Common myeloid progenitor, CD34-positive (primary cell): Measurements from ENCODE around the gene TMC2.
A peak's percentile ranks its signal among the peaks of the same experiment; 100 is the strongest.

Experiments
- CTCF ChIA-PET: fragments of 350-600 bp; sonication (Branson Sonifier 250); formaldehyde crosslinking; loops from one replicate; lab custom pipeline; 2021; ENCODE audit warnings: antibody characterized with exemption; lab: Charles Lee
- POLR2A ChIA-PET: fragments of 350-600 bp; sonication (Branson Sonifier 250); formaldehyde crosslinking; loops from one replicate; lab custom pipeline; 2021; ENCODE audit warnings: antibody characterized with exemption; lab: Charles Lee
- DNase-seq, 3 donors: peaks; one replicate each; pipeline versions ENCODE4 v3.0.0 to v3.0.0-alpha.2; 2013
- H3K27ac ChIP-seq, 2 experiments: 1 replicate in 1 of 2; 2 replicates in 1 of 2; pipeline ENCODE4 v1.7.0; 2013; ENCODE audit warnings: inconsistent platforms in 2 of 2, low read length in 2 of 2, mild to moderate bottlenecking in 2 of 2, low read depth in 1 of 2, moderate library complexity in 1 of 2; ENCODE audit not compliant: severe bottlenecking in 2 of 2, insufficient read depth in 1 of 2, poor library complexity in 1 of 2
- H3K27me3 ChIP-seq, 5 experiments: replicated peaks in 2 of 5; 1 replicate in 3 of 5; 2 replicates in 2 of 5; pipeline versions ENCODE4 v1.6.1 to v1.7.0; 2013; ENCODE audit warnings: low read length in 4 of 5, mild to moderate bottlenecking in 2 of 5, moderate library complexity in 2 of 5, inconsistent platforms in 1 of 5; ENCODE audit not compliant: insufficient read depth in 5 of 5, control insufficient read depth in 4 of 5
- H3K36me3 ChIP-seq, 4 experiments: 1 replicate in 2 of 4; 2 replicates in 2 of 4; pipeline versions ENCODE4 v1.6.1 to v1.7.0; 2013; ENCODE audit warnings: low read length in 3 of 4, control low read depth in 1 of 4, mild to moderate bottlenecking in 1 of 4; ENCODE audit not compliant: control insufficient read depth in 4 of 4, insufficient read depth in 4 of 4
- H3K4me1 ChIP-seq, 4 experiments: 1 replicate in 3 of 4; 2 replicates in 1 of 4; pipeline versions ENCODE4 v1.6.1 to v1.7.1; 2013; ENCODE audit warnings: low read length in 3 of 4, mild to moderate bottlenecking in 3 of 4, control low read depth in 1 of 4, inconsistent platforms in 1 of 4, moderate library complexity in 1 of 4; ENCODE audit not compliant: control insufficient read depth in 4 of 4, insufficient read depth in 4 of 4; ENCODE audit errors: control extremely low read depth in 1 of 4
- H3K4me3 ChIP-seq, 7 experiments: 1 replicate in 4 of 7; 2 replicates in 3 of 7; pipeline versions ENCODE4 v1.5.1 to v1.7.0; 2013; ENCODE audit warnings: mild to moderate bottlenecking in 7 of 7, low read length in 6 of 7, moderate library complexity in 6 of 7, inconsistent platforms in 2 of 7, low read depth in 2 of 7, control low read depth in 1 of 7; ENCODE audit not compliant: insufficient read depth in 4 of 7, control insufficient read depth in 1 of 7; ENCODE audit errors: extremely low read depth in 1 of 7
- H3K9me3 ChIP-seq, 5 experiments: 1 replicate in 4 of 5; 2 replicates in 1 of 5; pipeline versions ENCODE4 v1.6.1 to v1.7.1; 2013; ENCODE audit warnings: low read length in 4 of 5, mild to moderate bottlenecking in 2 of 5, inconsistent platforms in 1 of 5, low read depth in 1 of 5, moderate library complexity in 1 of 5; ENCODE audit not compliant: control insufficient read depth in 4 of 5, insufficient read depth in 2 of 5; ENCODE audit errors: control extremely low read depth in 1 of 5
- WGBS: methylation state at CpG from one replicate; pipeline ENCODE4 v1.1.5; 2013; ENCODE audit not compliant: insufficient coverage; 5-methylcytosine and 5-hydroxymethylcytosine counted together

Gene TMC2

GRCh38 chr20:2640260-2640659 is 103.9 kb downstream of the TMC2 start:
- ChIA-PET CTCF (no interaction called here), POLR2A (no interaction called here)
- Histone ChIP-seq H3K4me3 (no peak overlapping the region), H3K9me3 (no peaks in the 10 kb centered on the region), H3K4me1 (no peaks in the 10 kb centered on the region), H3K27me3 (peaks cover 0 to 4% (median 0%) of the 10 kb centered on the region in 5 experiments), H3K27ac (no peak overlapping the region), H3K36me3 (no peaks in the 10 kb centered on the region)
- no peak for DNase-seq
- WGBS: no CpG with 5 or more reads among the region's 1 CpG

- Histone ChIP-seq H3K36me3 (no peaks in the 10 kb centered on the region), H3K9me3 (no peaks in the 10 kb centered on the region), H3K27me3 (no peaks in the 10 kb centered on the region), H3K4me1 (no peaks in the 10 kb centered on the region), H3K27ac (no peak overlapping the region), H3K4me3 (no peak overlapping the region)
- 92% methylated on average over 9 of the region's 9 CpGs for WGBS
- no peak for DNase-seq
- POLR2A ChIA-PET: no interaction called here
- CTCF ChIA-PET: no interaction called here
These were observed 104.5 kb downstream of the TMC2 start for GRCh38 chr20:2640899-2641298.

GRCh38 chr20:2643708-2644107 is 107.3 kb downstream of the TMC2 start:
- no peak for DNase-seq
- 100% methylated on average over 1 of the region's 1 CpG for WGBS
- POLR2A ChIA-PET: no interaction called here

GRCh38 chr20:2651772-2652723 is 115.7 kb downstream of the TMC2 start, which contains the start of gene NOP56:
Gene NOP56 (plus strand): TSS chr20:2652632. CDS start chr20:2652661, 29 bp downstream.
- POLR2A ChIA-PET: interaction anchor here (0.6 to 2.1 kb wide), 3 partner anchors 11 to 207 kb away, joined by 3 to 23 read pairs (median 3); partner anchors contain the start of gene IDH3B
- 0% methylated on average over 67 of the region's 101 CpGs for WGBS
- no peaks in the 10 kb centered on the region for H3K27me3 ChIP-seq
- H3K36me3 ChIP-seq: peaks cover 17 to 38% (median 28%) of the 10 kb centered on the region in 4 experiments
- peak within 1 kb of the TSS; percentile 86 to 99 (median 91) for H3K4me3 ChIP-seq
- no peaks in the 10 kb centered on the region for H3K9me3 ChIP-seq
- peak within 1 kb of the TSS; percentile 56 to 88 for H3K27ac ChIP-seq
- CTCF ChIA-PET: interaction anchor here (0.7 to 1.7 kb wide), 5 partner anchors 11 to 130 kb away, joined by 3 to 10 read pairs (median 4); partner anchors contain the start of gene IDH3B
- H3K4me1 ChIP-seq: peaks cover 10 to 35% (median 27%) of the 10 kb centered on the region in 4 experiments
- DNase-seq: peak; percentile 92 to 96 (median 96)

More at GRCh38 chr20:2643708-2644107, 107.3 kb downstream of the TMC2 start:
- Histone ChIP-seq H3K9me3 (no peaks in the 10 kb centered on the region), H3K4me1 (no peaks in the 10 kb centered on the region), H3K36me3 (no peaks in the 10 kb centered on the region), H3K4me3 (no peak overlapping the region), H3K27me3 (no peaks in the 10 kb centered on the region), H3K27ac (no peak overlapping the region)
- CTCF ChIA-PET: interaction anchor here (0.6 to 1.3 kb wide), 3 partner anchors 112 to 164 kb away, joined by 3 to 4 read pairs (median 3); no protein-coding TSS in a partner anchor

GRCh38 chr20:2652724-2653555 is 116.6 kb downstream of the TMC2 start:
- Histone ChIP-seq H3K36me3 (peaks cover 22 to 47% (median 34%) of the 10 kb centered on the region in 4 experiments), H3K9me3 (no peaks in the 10 kb centered on the region), H3K4me1 (peaks cover 10 to 35% (median 27%) of the 10 kb centered on the region in 4 experiments), H3K27ac (peak overlapping the region; percentile 56 to 88), H3K4me3 (peak overlapping the region; percentile 86 to 99 (median 91)), H3K27me3 (no peaks in the 10 kb centered on the region)
- CTCF ChIA-PET: interaction anchor here (1.2 to 1.7 kb wide), 3 partner anchors 10 to 124 kb away, joined by 3 to 10 read pairs (median 4); partner anchors contain the start of gene IDH3B
- POLR2A ChIA-PET: interaction anchor here (1.0 to 2.1 kb wide), 2 partner anchors 11 to 207 kb away, joined by 3 to 23 read pairs; partner anchors contain the start of gene IDH3B
- under 1% methylated on average over 56 of the region's 56 CpGs for WGBS
- DNase-seq: no peak

GRCh38 chr20:2653556-2654383 is 117.4 kb downstream of the TMC2 start:
- Histone ChIP-seq H3K27ac (peak overlapping the region; percentile 56 to 88), H3K4me3 (peak overlapping the region; percentile 86 to 99 (median 91)), H3K27me3 (no peaks in the 10 kb centered on the region), H3K4me1 (peaks cover 10 to 35% (median 27%) of the 10 kb centered on the region in 4 experiments), H3K36me3 (peaks cover 22 to 55% (median 42%) of the 10 kb centered on the region in 4 experiments), H3K9me3 (no peaks in the 10 kb centered on the region)
- CTCF ChIA-PET: interaction anchor here (1.2 to 1.7 kb wide), 6 partner anchors 10 to 125 kb away, joined by 3 to 10 read pairs (median 4); partner anchors contain the start of gene IDH3B
- 64% methylated on average over 21 of the region's 24 CpGs for WGBS
- POLR2A ChIA-PET: interaction anchor here (2.1 kb wide), 1 partner anchor 10 kb away, joined by 23 read pairs; the partner anchor contains the start of gene IDH3B
- no peak for DNase-seq
